HepG2 (cell line): ENCODE measurements around the gene CLDN9. TPM values are rescaled to one million over a fixed set of nuclear protein-coding genes. Genes with fewer than 3 reads are reported as not detected.

ENCODE experiments used
- ATAC-seq: fragments of 200-7000 bp; cut with Tn5 transposase; 3 replicates; pipeline ENCODE4 v1.9.1; 2020; ENCODE audit warnings: mild to moderate bottlenecking, moderate library complexity
- BruUV-seq: library from RNA; stranded (reverse); fragments of 400-500 nt; replicated peaks from 2 replicates; lab custom pipeline; 2021; lab: Mats Ljungman, UMichigan
- CTCF ChIA-PET: fragments of 300-600 bp; formaldehyde crosslinking; extraction: SDS; loops from one replicate; lab custom pipeline; 2021; ENCODE audit warnings: low total read pairs, inconsistent platforms, low intra/inter-chr PET ratio; lab: Yijun Ruan, JAX
- POLR2A ChIA-PET: fragments of 350-600 bp; sonication (Branson Sonifier 250); formaldehyde crosslinking; loops from one replicate; lab custom pipeline; 2020; ENCODE audit warnings: antibody characterized with exemption, inconsistent platforms; lab: Yijun Ruan, JAX
- DNase-seq: peaks from one replicate; pipeline ENCODE4 v3.0.0-alpha.2; 2015; ENCODE audit warnings: low spot score
- FAIRE-seq: peaks from 3 replicates; lab custom pipeline; 2011; peaks lifted over from hg19 to GRCh38; lab: Jason Lieb, UNC
- H2AFZ ChIP-seq: one replicate; pipeline ENCODE4 v1.6.1; 2011; ENCODE audit warnings: low read length, inconsistent platforms
- H3K27ac ChIP-seq: fragments of 300-600 bp; 3 replicates; pipeline ENCODE4 v1.8.0; 2011; ENCODE audit warnings: mixed run types, mild to moderate bottlenecking, mixed read lengths, low read length, inconsistent platforms; ENCODE audit not compliant: insufficient read depth; ENCODE audit errors: extremely low read length
- H3K27me3 ChIP-seq, 2 experiments: fragments of 200-600 bp in 1 of 2; 2 replicates in 1 of 2; 3 replicates in 1 of 2; pipeline versions ENCODE4 v1.6.0 to v1.8.0; 2011; ENCODE audit warnings: low read length in 2 of 2, mild to moderate bottlenecking in 2 of 2, moderate library complexity in 2 of 2, inconsistent platforms in 1 of 2; ENCODE audit not compliant: insufficient read depth in 2 of 2, control insufficient read depth in 1 of 2
- H3K36me3 ChIP-seq, 2 experiments: fragments of 200-600 bp in 1 of 2; replicated peaks in 1 of 2; 2 replicates in 1 of 2; 3 replicates in 1 of 2; pipeline versions ENCODE4 v1.5.1 to v1.8.0; 2011; ENCODE audit warnings: low read length in 2 of 2, inconsistent platforms in 1 of 2; ENCODE audit not compliant: insufficient read depth in 2 of 2, control insufficient read depth in 1 of 2
- H3K4me1 ChIP-seq: 2 replicates; pipeline ENCODE4 v1.5.1; 2012; ENCODE audit warnings: low read length, inconsistent platforms; ENCODE audit not compliant: insufficient read depth
- H3K4me2 ChIP-seq: 2 replicates; pipeline ENCODE4 v1.6.0; 2011; ENCODE audit warnings: low read depth, low read length, inconsistent platforms
- H3K4me3 ChIP-seq, 3 experiments: fragments of 200-600 bp in 1 of 3; sonication (generic), shearing (Covaris generic) in 1 of 3; replicated peaks in 1 of 3; 2 replicates each; pipeline ENCODE4 v1.5.1; 2011 to 2016; ENCODE audit warnings: low read length in 3 of 3, inconsistent platforms in 2 of 3, low read depth in 2 of 3, mild to moderate bottlenecking in 2 of 3, control low read depth in 1 of 3, mixed read lengths in 1 of 3; ENCODE audit not compliant: insufficient read depth in 1 of 3
- H3K79me2 ChIP-seq: one replicate; pipeline ENCODE4 v1.6.1; 2011; ENCODE audit warnings: low read length, inconsistent platforms; ENCODE audit not compliant: insufficient read depth
- H3K9ac ChIP-seq: 2 replicates; pipeline ENCODE4 v1.6.0; 2011; ENCODE audit warnings: mild to moderate bottlenecking, low read depth, low read length, inconsistent platforms; ENCODE audit not compliant: insufficient read depth
- H3K9me3 ChIP-seq: 2 replicates; pipeline ENCODE4 v1.5.1; 2012; ENCODE audit warnings: mild to moderate bottlenecking, low read length
- H4K20me1 ChIP-seq: 2 replicates; pipeline ENCODE4 v1.6.0; 2011; ENCODE audit warnings: inconsistent platforms, mild to moderate bottlenecking, low read length, moderate library complexity; ENCODE audit not compliant: insufficient read depth
- BCLAF1 ChIP-seq: fragments of 450-650 bp; IDR thresholded peaks from 2 replicates; pipeline ENCODE4 v1.6.1; 2017; ENCODE audit warnings: mild to moderate bottlenecking
- HOXA7 ChIP-seq: sonication (generic); formaldehyde crosslinking; IDR thresholded peaks from 2 replicates; pipeline ENCODE4 v1.8.1; 2022; ENCODE audit warnings: mild to moderate bottlenecking, missing genetic modification reagents, moderate library complexity
- NPAS2 ChIP-seq: sonication (generic); formaldehyde crosslinking; IDR thresholded peaks from 2 replicates; pipeline ENCODE4 v1.8.0; 2022; ENCODE audit warnings: mild to moderate bottlenecking, missing genetic modification reagents, borderline replicate concordance
- ZNF646 ChIP-seq: sonication (generic); formaldehyde crosslinking; IDR thresholded peaks from 2 replicates; pipeline ENCODE4 v1.9.0; 2021; ENCODE audit warnings: mild to moderate bottlenecking, missing genetic modification reagents
- ZZZ3 ChIP-seq: sonication (generic); formaldehyde crosslinking; IDR thresholded peaks from 2 replicates; pipeline ENCODE4 v1.4.0; 2020; ENCODE audit warnings: missing genetic modification reagents, mild to moderate bottlenecking, borderline replicate concordance
- WGBS: methylation state at CpG from one replicate; pipeline ENCODE4 v1.1.6; 2017; ENCODE audit warnings: low lambda C conversion rate; 5-methylcytosine and 5-hydroxymethylcytosine counted together
- in situ Hi-C: cut with HindIII; loops from 2 replicates; pipeline ENCODE4 v1.10.0; 2017; ENCODE audit warnings: low pct_unique_long_range_greater_than_20kb; ENCODE audit not compliant: extremely low pct_ligation_motif_present
- intact Hi-C: fragments of 100-400 bp; cut with micrococcal nuclease; formaldehyde crosslinking; loops from one replicate; pipeline ENCODE4 v1.10.0; 2022; ENCODE audit not compliant: unreplicated experiment
- polyA plus RNA-seq, 8 experiments: library from polyadenylated mRNA; depleted of rRNA in 3 of 8; stranded (reverse) in 7 of 8; unstranded in 1 of 8; fragments of >200 nt; fragmentation: Illumina TruSeq in 4 of 8; extraction: Trizol in 4 of 8; gene quantifications; 2 replicates each; pipeline versions ENCODE4 v1.2.1 to v1.2.3, GENCODE V29; 2011 to 2016; ENCODE audit warnings: low read depth in 4 of 8, missing spikeins in 1 of 8, mixed read lengths in 1 of 8; ENCODE audit not compliant: insufficient read depth in 1 of 8
- total RNA-seq, 5 experiments: library from RNA; depleted of rRNA; stranded (reverse); fragments of >200 nt; fragmentation: Illumina TruSeq; extraction: Trizol; gene quantifications; 2 replicates each; pipeline ENCODE4 v1.2.3, GENCODE V29; 2016; ENCODE audit warnings: low read depth in 1 of 5

Gene CLDN9
- total and polyA plus RNA-seq, 2 of the 13 experiments (the other 11 are each of a cell fraction or from before 2014, with no cell fraction given): 0.15 to 0.26 TPM

- in situ Hi-C loops (no loop called here), intact Hi-C loops (loop anchor here (2.0 kb wide), 1 partner anchor 18 kb away; no protein-coding TSS in a partner anchor)
- H3K4me1 ChIP-seq: peaks cover 24% of the 10 kb centered on the region
- peak overlapping the region; percentile 91 for H3K4me2 ChIP-seq
- no peaks in the 10 kb centered on the region for H3K79me2 ChIP-seq
- BruUV-seq: no TSS peak
- ChIA-PET CTCF (no interaction called here), POLR2A (interaction anchor here (0.6 to 2.5 kb wide), 9 partner anchors 15 to 63 kb away, joined by 3 to 11 read pairs (median 5); partner anchors contain the start of genes HCFC1R1, PKMYT1 and THOC6)
- H3K4me3 ChIP-seq: peak overlapping the region; percentile 51 to 78 (median 63)
- H2AFZ ChIP-seq: no peak overlapping the region
- H3K9me3 ChIP-seq: no peaks in the 10 kb centered on the region
- no peak overlapping the region for H3K9ac ChIP-seq
- peak; percentile 74 for DNase-seq
- no peaks in the 10 kb centered on the region for H4K20me1 ChIP-seq
- 0% methylated on average over 13 of the region's 68 CpGs for WGBS
- peaks cover 0 to 7% of the 10 kb centered on the region in 2 experiments; a peak in 3 of 5 replicates for H3K27me3 ChIP-seq
- H3K36me3 ChIP-seq: no peaks in the 10 kb centered on the region
- H3K27ac ChIP-seq: no peak overlapping the region
- ATAC-seq: peak; percentile 28
- FAIRE-seq: no peak
- TF ChIP-seq ZZZ3 (no peak), BCLAF1 (no peak), HOXA7 (CRISPR knock-in tag) (no peak), ZNF646 (CRISPR knock-in tag) (no peak), NPAS2 (CRISPR knock-in tag) (no peak)
Measured at GRCh38 chr16:2964475-2965336, 48.0 kb upstream of the CLDN9 start.
